ENCODE results near the gene MBTPS1. TPM values are rescaled to one million over a fixed set of nuclear protein-coding genes. Genes with fewer than 3 reads are reported as not detected.

The MBTPS1 gene
- total and polyA plus RNA-seq, 2 donors from 2014 or later: 45.5 to 91.7 TPM

GRCh38 chr16:84055801-84056634, 60.7 kb downstream of the MBTPS1 start:
- Histone ChIP-seq H3K27me3 (ENCODE audit: control insufficient read depth, insufficient read depth, low read length) (no peaks in the 10 kb centered on the region), H3K9ac (ENCODE audit: low read length in 3 of 3) (no peak overlapping the region), H3K4me3 (ENCODE audit: low read length in 3 of 3) (no peak overlapping the region), H3K27ac (ENCODE audit: low read depth in 2 of 2, low read length in 2 of 2) (no peak overlapping the region), H3K9me3 (ENCODE audit: control insufficient read depth in 2 of 3, insufficient read depth in 1 of 3, low read length in 3 of 3) (no peaks in the 10 kb centered on the region), H3K4me1 (ENCODE audit: control insufficient read depth in 2 of 3, insufficient read depth in 2 of 3, low read depth in 1 of 3, low read length in 3 of 3) (no peaks in the 10 kb centered on the region), H3K36me3 (ENCODE audit: control insufficient read depth in 2 of 3, insufficient read depth in 3 of 3, low read length in 3 of 3) (peaks cover 0 to 70% (median 47%) of the 10 kb centered on the region in 3 donors)
- intact Hi-C loops (cut with DNase I): loop anchor here (10.0 kb wide), 1 partner anchor 91 kb away; the partner anchor contains the start of gene NECAB2
- peak in 1 of 5 donors; percentile 57 for DNase-seq
- no peak for TF ChIP-seq CTCF (IDR thresholded peaks at IDR 0.05; ENCODE audit: borderline replicate concordance, extremely low read depth, insufficient read depth)
- FAIRE-seq: no peak

GRCh38 chr16:84055366-84055765, 61.4 kb downstream of the MBTPS1 start:
- H3K27me3 ChIP-seq (ENCODE audit: control insufficient read depth, insufficient read depth, low read length): no peaks in the 10 kb centered on the region
- H3K4me1 ChIP-seq (ENCODE audit: control insufficient read depth in 2 of 3, insufficient read depth in 2 of 3, low read depth in 1 of 3, low read length in 3 of 3): no peaks in the 10 kb centered on the region
- intact Hi-C loops (cut with DNase I): loop anchor here (10.0 kb wide), 1 partner anchor 91 kb away; the partner anchor contains the start of gene NECAB2
- FAIRE-seq (no peak), DNase-seq (no peak)
- H3K9ac ChIP-seq (ENCODE audit: low read length in 3 of 3): no peak overlapping the region
- H3K4me3 ChIP-seq (ENCODE audit: low read length in 3 of 3): no peak overlapping the region
- peaks cover 0 to 64% (median 48%) of the 10 kb centered on the region in 3 donors for H3K36me3 ChIP-seq (ENCODE audit: control insufficient read depth in 2 of 3, insufficient read depth in 3 of 3, low read length in 3 of 3)
- no peaks in the 10 kb centered on the region for H3K9me3 ChIP-seq (ENCODE audit: control insufficient read depth in 2 of 3, insufficient read depth in 1 of 3, low read length in 3 of 3)
- TF ChIP-seq CTCF (IDR thresholded peaks at IDR 0.05; ENCODE audit: borderline replicate concordance, extremely low read depth, insufficient read depth): no peak
- no peak overlapping the region for H3K27ac ChIP-seq (ENCODE audit: low read depth in 2 of 2, low read length in 2 of 2)

GRCh38 chr16:84054916-84055315, 61.8 kb downstream of the MBTPS1 start:
- H3K9ac ChIP-seq (ENCODE audit: low read length in 3 of 3): no peak overlapping the region
- H3K36me3 ChIP-seq (ENCODE audit: control insufficient read depth in 2 of 3, insufficient read depth in 3 of 3, low read length in 3 of 3): peaks cover 0 to 60% (median 45%) of the 10 kb centered on the region in 3 donors
- no peaks in the 10 kb centered on the region for H3K4me1 ChIP-seq (ENCODE audit: control insufficient read depth in 2 of 3, insufficient read depth in 2 of 3, low read depth in 1 of 3, low read length in 3 of 3)
- intact Hi-C loops (cut with DNase I): loop anchor here (10.0 kb wide), 1 partner anchor 90 kb away; the partner anchor contains the start of gene NECAB2
- no peaks in the 10 kb centered on the region for H3K27me3 ChIP-seq (ENCODE audit: control insufficient read depth, insufficient read depth, low read length)
- H3K4me3 ChIP-seq (ENCODE audit: low read length in 3 of 3): no peak overlapping the region
- DNase-seq (peak in 1 of 5 donors; percentile 45), FAIRE-seq (no peak)
- TF ChIP-seq CTCF (IDR thresholded peaks at IDR 0.05; ENCODE audit: borderline replicate concordance, extremely low read depth, insufficient read depth): no peak
- H3K27ac ChIP-seq (ENCODE audit: low read depth in 2 of 2, low read length in 2 of 2): no peak overlapping the region
- no peaks in the 10 kb centered on the region for H3K9me3 ChIP-seq (ENCODE audit: control insufficient read depth in 2 of 3, insufficient read depth in 1 of 3, low read length in 3 of 3)

Measured in kidney (tissue), 14 donors.